ENCODE data around the gene CSTPP1. TPM values are rescaled to one million over a fixed set of nuclear protein-coding genes. Genes with fewer than 3 reads are reported as not detected.
A peak's percentile ranks its signal among the peaks of the same experiment; 100 is the strongest.

CSTPP1 gene
- total and polyA plus RNA-seq, 2 of the 4 experiments (the other 2 are of a cell fraction) = 22.0 to 35.7 TPM

DNA sequence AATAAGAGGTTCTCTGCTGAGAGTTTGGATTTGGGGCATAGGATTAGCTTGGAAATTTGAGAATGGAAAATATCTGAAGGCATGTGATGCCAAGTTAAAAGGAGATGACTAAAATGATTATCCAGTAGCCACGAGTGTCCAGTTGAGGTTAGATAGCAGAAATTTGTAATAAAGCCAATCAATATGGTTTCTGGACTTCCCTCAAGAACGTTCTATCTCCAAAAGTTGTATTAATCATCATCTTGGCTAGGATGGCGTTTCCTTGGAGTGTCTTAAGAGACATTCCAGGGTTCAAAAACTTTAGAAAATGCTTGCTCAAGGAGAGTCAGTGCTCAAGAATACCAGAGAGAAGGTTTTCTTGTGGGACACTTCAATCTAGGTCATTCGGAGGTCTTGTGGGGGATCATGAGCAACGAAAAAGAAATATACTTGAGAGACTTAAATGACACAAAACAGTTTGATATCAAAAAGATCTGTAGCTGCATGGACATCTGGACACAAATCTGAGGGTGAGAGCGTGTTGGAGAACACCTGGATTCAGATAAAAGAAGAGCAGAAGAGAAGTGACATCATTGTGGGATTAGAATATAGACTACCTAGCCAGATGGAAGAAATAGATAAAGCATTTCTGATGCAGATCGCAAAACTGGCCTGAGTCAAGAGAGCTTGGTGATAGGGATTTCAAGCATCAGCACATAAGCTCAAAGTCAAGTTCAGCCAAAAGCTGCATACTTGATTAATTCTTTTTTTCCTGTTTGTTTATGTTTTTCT, 142.4 kb downstream of the CSTPP1 start:
- H3K4me3 ChIP-seq (ENCODE audit: insufficient read depth, low read depth, low read length) = no peak overlapping the region
- DNase-seq (peak; percentile 8), ATAC-seq (ENCODE audit: low read depth) (no peak)
- H3K9me3 ChIP-seq (ENCODE audit: control insufficient read depth, insufficient read depth, low read length) = no peaks in the 10 kb centered on the region
- CTCF ChIA-PET = interaction anchor here (1.1 kb wide), 1 partner anchor 26 kb away, joined by 3 read pairs; no protein-coding TSS in a partner anchor
- intact Hi-C loops (cut with micrococcal nuclease) = no loop called here
- no peak overlapping the region for H4K91ac ChIP-seq (ENCODE audit: insufficient read depth, low read depth, low read length)
- peaks cover 2% of the 10 kb centered on the region for H3K36me3 ChIP-seq (ENCODE audit: control insufficient read depth, insufficient read depth, low read length)
- in situ Hi-C loops (cut with MboI; ENCODE audit: low sequenced_read_pairs) = no loop called here
- dilution Hi-C loops (cut with HindIII; ENCODE audit: low sequenced_read_pairs, unreplicated experiment) = no loop called here
- H3K4ac ChIP-seq (ENCODE audit: low read depth, low read length) = no peak overlapping the region
- no peak overlapping the region for H4K5ac ChIP-seq (ENCODE audit: low read depth, low read length)
- POLR2A ChIA-PET (ENCODE audit: unreplicated experiment) = no interaction called here
- no peak overlapping the region for H2AFZ ChIP-seq (replicated peaks; ENCODE audit: low read length, poor library complexity)
- H3K27me3 ChIP-seq (ENCODE audit: control insufficient read depth, insufficient read depth, low read length) = no peaks in the 10 kb centered on the region
- H2BK20ac ChIP-seq (ENCODE audit: low read depth, low read length) = no peak overlapping the region
- H3K27ac ChIP-seq (ENCODE audit: insufficient read depth, low read length) = no peak overlapping the region
- no peaks in the 10 kb centered on the region for H3K4me1 ChIP-seq (ENCODE audit: control insufficient read depth, insufficient read depth, low read length)
- no peak overlapping the region for H3K18ac ChIP-seq (ENCODE audit: low read depth, low read length)
- no peak overlapping the region for H3K23ac ChIP-seq (ENCODE audit: low read depth, low read length)
- no peak overlapping the region for H3K9ac ChIP-seq (ENCODE audit: low read depth, low read length)
- TF ChIP-seq CTCF (conservative IDR thresholded peaks at IDR 0.05; ENCODE audit: low read depth, low read length) = no peak
- no peak for TF ChIP-seq POLR2A (IDR thresholded peaks at IDR 0.05; ENCODE audit: low read depth, low read length)
- no peak for TF ChIP-seq MAFK (IDR thresholded peaks at IDR 0.05; ENCODE audit: low read depth, low read length)
- TF ChIP-seq, protein P1, sequence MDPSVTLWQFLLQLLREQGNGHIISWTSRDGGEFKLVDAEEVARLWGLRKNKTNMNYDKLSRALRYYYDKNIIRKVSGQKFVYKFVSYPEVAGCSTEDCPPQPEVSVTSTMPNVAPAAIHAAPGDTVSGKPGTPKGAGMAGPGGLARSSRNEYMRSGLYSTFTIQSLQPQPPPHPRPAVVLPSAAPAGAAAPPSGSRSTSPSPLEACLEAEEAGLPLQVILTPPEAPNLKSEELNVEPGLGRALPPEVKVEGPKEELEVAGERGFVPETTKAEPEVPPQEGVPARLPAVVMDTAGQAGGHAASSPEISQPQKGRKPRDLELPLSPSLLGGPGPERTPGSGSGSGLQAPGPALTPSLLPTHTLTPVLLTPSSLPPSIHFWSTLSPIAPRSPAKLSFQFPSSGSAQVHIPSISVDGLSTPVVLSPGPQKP (IDR thresholded peaks at IDR 0.05; ENCODE audit: borderline replicate concordance, low read depth, low read length) = no peak
- TF ChIP-seq SMC3 (IDR thresholded peaks at IDR 0.05; ENCODE audit: low read depth, low read length) = no peak
- TF ChIP-seq BHLHE40 (IDR thresholded peaks at IDR 0.05; ENCODE audit: low read depth, low read length) = no peak
- no peak for TF ChIP-seq NFE2L2 (IDR thresholded peaks at IDR 0.05; ENCODE audit: low read depth, low read length)
- no peak for TF ChIP-seq MAZ (IDR thresholded peaks at IDR 0.05; ENCODE audit: borderline replicate concordance, low read depth, low read length)
- no peak for TF ChIP-seq CHD1 (IDR thresholded peaks at IDR 0.05; ENCODE audit: low read depth, low read length)
- no peak for TF ChIP-seq CEBPB (IDR thresholded peaks at IDR 0.05; ENCODE audit: low read depth, low read length)
- TF ChIP-seq RCOR1 (IDR thresholded peaks at IDR 0.05; ENCODE audit: insufficient replicate concordance, low read length) = no peak
- TF ChIP-seq USF2 (IDR thresholded peaks at IDR 0.05; ENCODE audit: low read depth, low read length) = no peak
- no peak for TF ChIP-seq FOS (IDR thresholded peaks at IDR 0.05; ENCODE audit: low read depth, low read length)
- TF ChIP-seq RFX5 (IDR thresholded peaks at IDR 0.05; ENCODE audit: low read depth, low read length) = no peak
- no peak for TF ChIP-seq MXI1 (IDR thresholded peaks at IDR 0.05; ENCODE audit: borderline replicate concordance, low read depth, low read length)
- TF ChIP-seq RAD21 (IDR thresholded peaks at IDR 0.05; ENCODE audit: low read length) = no peak
- no peak overlapping the region for H2BK15ac ChIP-seq (ENCODE audit: low read depth, low read length)
- H3K79me1 ChIP-seq (ENCODE audit: low read depth in 1 of 2, low read length in 2 of 2) = no peaks in the 10 kb centered on the region
- no peak overlapping the region for H2BK5ac ChIP-seq (ENCODE audit: low read depth, low read length, poor library complexity, severe bottlenecking)
- no CpG with 5 or more reads among the region's 7 CpGs for WGBS, 2 experiments (ENCODE audit: extremely low coverage in 2 of 2, insufficient read length in 1 of 2)
- H3K14ac ChIP-seq (replicated peaks; ENCODE audit: low read depth, low read length) = no peak overlapping the region
- no peaks in the 10 kb centered on the region for H4K20me1 ChIP-seq (ENCODE audit: insufficient read depth, low read length)
- no peaks in the 10 kb centered on the region for H3K9me1 ChIP-seq (ENCODE audit: insufficient read depth, low read length)
- no TSS peak for BruUV-seq (replicated peaks)
- H2AK9ac ChIP-seq (replicated peaks; ENCODE audit: low read depth, low read length, poor library complexity) = no peak overlapping the region
- H3K56ac ChIP-seq (ENCODE audit: extremely low read depth, insufficient read depth, low read length) = no peak overlapping the region
- no peak overlapping the region for H4K8ac ChIP-seq (ENCODE audit: low read depth in 2 of 2, low read length in 2 of 2)
- no peak overlapping the region for H3K4me2 ChIP-seq (ENCODE audit: low read depth, low read length)
- no peak overlapping the region for H2BK120ac ChIP-seq (ENCODE audit: low read depth, low read length)
- H2AK5ac ChIP-seq (ENCODE audit: low read depth, low read length) = no peak overlapping the region
